Adrenal gland (tissue), 12 donors: ENCODE results near the gene MCM10. TPM values are rescaled to one million over a fixed set of nuclear protein-coding genes. Genes with fewer than 3 reads are reported as not detected.
A peak's percentile ranks its signal among the peaks of the same experiment; 100 is the strongest.
"Not testable (repeated sequence)": the region's sequence is repeated elsewhere in the genome, so short reads cannot be mapped to it uniquely, and the experiment has no call there.

ENCODE experiments used
- DNase-seq, 7 donors: peaks; one replicate each; pipeline ENCODE4 v3.0.0-alpha.2; 2019 to 2020
- H3K27ac ChIP-seq, 5 donors: fragments of 200-600 bp; sonication (generic) in 4 of 5; 1 replicate in 3 of 5; 2 replicates in 2 of 5; pipeline versions ENCODE4 v1.5.1 to v1.8.0; 2016 to 2020; ENCODE audit warnings: mild to moderate bottlenecking in 1 of 5
- H3K27me3 ChIP-seq: fragments of 200-600 bp; 2 replicates; pipeline ENCODE4 v1.8.0; 2021
- H3K36me3 ChIP-seq, 2 donors: fragments of 200-600 bp; replicated peaks in 1 of 2; 1 replicate in 1 of 2; 2 replicates in 1 of 2; pipeline versions ENCODE4 v1.5.1 to v1.8.0; 2018 to 2022
- H3K4me1 ChIP-seq, 2 donors: fragments of 200-600 bp; replicated peaks in 1 of 2; 1 replicate in 1 of 2; 2 replicates in 1 of 2; pipeline versions ENCODE4 v1.5.1 to v1.8.0; 2018 to 2021
- H3K4me3 ChIP-seq, 4 donors: fragments of 200-600 bp; sonication (generic) in 3 of 4; one replicate each; pipeline ENCODE4 v1.5.1; 2016 to 2018
- H3K9me3 ChIP-seq, 3 donors: fragments of 200-600 bp; sonication (generic) in 1 of 3; replicated peaks in 1 of 3; 1 replicate in 2 of 3; 2 replicates in 1 of 3; pipeline versions ENCODE4 v1.5.1 to v1.8.0; 2016 to 2021
- CTCF ChIP-seq, 6 experiments: fragments of 450-650 bp in 4 of 6; fragments of 200-600 bp in 2 of 6; sonication (generic) in 1 of 6; IDR thresholded peaks; 1 replicate in 5 of 6; 2 replicates in 1 of 6; pipeline versions ENCODE4 v1.5.1 to v1.8.0; 2016 to 2021; ENCODE audit warnings: antibody characterized with exemption in 6 of 6, mild to moderate bottlenecking in 2 of 6, moderate library complexity in 1 of 6
- POLR2A ChIP-seq, 2 donors: fragments of 450-650 bp; IDR thresholded peaks; one replicate each; pipeline ENCODE4 v1.6.1; 2017; ENCODE audit warnings: antibody characterized with exemption in 2 of 2, mild to moderate bottlenecking in 2 of 2, moderate library complexity in 1 of 2
- WGBS, 4 donors: extraction: QIAGEN DNeasy Blood & Tissue Kit in 2 of 4; methylation state at CpG; one replicate each; pipeline versions ENCODE4 v1.1.5 to v1.1.7; 2013 to 2017; 5-methylcytosine and 5-hydroxymethylcytosine counted together
- intact Hi-C, 2 donors: fragments of 100-400 bp; cut with DNase I; formaldehyde crosslinking; loops; one replicate each; pipeline versions ENCODE4 v1.14.1 to v1.15.0; 2022 to 2023
- polyA plus RNA-seq, 3 donors: library from polyadenylated mRNA; stranded (reverse); fragments of 200-250 nt in 2 of 3; fragments of 350-450 nt in 1 of 3; fragmentation: Illumina TruSeq in 1 of 3; extraction: RNeasy Lipid Tissue Mini Kit (QIAGEN cat#74804) in 1 of 3; gene quantifications; one replicate each; pipeline ENCODE4 v1.2.3, GENCODE V29; 2013 to 2014
- total RNA-seq, 9 donors: library from RNA; depleted of rRNA in 4 of 9; stranded (reverse); fragments of >200 nt in 4 of 9; fragments of 120-200 nt in 1 of 9; fragmentation: NEBNext Ultra II Directional in 1 of 9; extraction: Animal tissue kit (Norgen Biotek cat#: 25700) in 1 of 9; gene quantifications; one replicate each; pipeline versions ENCODE4 v1.1.0 to v1.2.4, GENCODE V29; 2013 to 2023
- donor health status: healthy with polysubstance abuse.
- donor health status: Bipolar disorder and iron deficiency.
- donor health status: DM: yes; HTN: yes; CAD: no.
- donor health status: DM: no; HTN: no; CAD: no.
- donor health status: DM: no; HTN: no; CAD: no.
- donor health status: DM: yes; HTN: yes; CAD: no.

The MCM10 gene
- total and polyA plus RNA-seq, 12 donors, result 0.08 to 6.6 (median 0.57) TPM

- Histone ChIP-seq H3K27ac (no peak overlapping the region), H3K4me1 (no peaks in the 10 kb centered on the region), H3K9me3 (no peaks in the 10 kb centered on the region), H3K36me3 (no peaks in the 10 kb centered on the region), H3K4me3 (no peak overlapping the region), H3K27me3 (no peaks in the 10 kb centered on the region)
- no peak for TF ChIP-seq POLR2A (IDR thresholded peaks at IDR 0.05)
- TF ChIP-seq CTCF (IDR thresholded peaks at IDR 0.05), result no peak
- no peak for DNase-seq
- intact Hi-C loops, result no loop called here
- WGBS, 4 donors, result 94 to 100% (median 94%) methylated on average over 3 of the region's 3 CpGs
Measured at GRCh38 chr10:13152296-13152695, 9.1 kb upstream of the MCM10 start.

- H3K9me3 ChIP-seq, H3K27ac ChIP-seq, H3K4me1 ChIP-seq, DNase-seq, intact Hi-C loops, H3K4me3 ChIP-seq, H3K27me3 ChIP-seq, H3K36me3 ChIP-seq: not testable (repeated sequence)
- 75 to 94% (median 83%) methylated on average over 4 of the region's 4 CpGs for WGBS, 4 donors
Measured at GRCh38 chr10:13155860-13156259, 5.5 kb upstream of the MCM10 start.

- Histone ChIP-seq H3K9me3 (no peaks in the 10 kb centered on the region), H3K4me3 (peak overlapping the region in 1 of 4 donors; percentile 39), H3K4me1 (peaks cover 2 to 12% of the 10 kb centered on the region in 2 donors), H3K27me3 (no peaks in the 10 kb centered on the region), H3K36me3 (no peaks in the 10 kb centered on the region), H3K27ac (no peak overlapping the region)
- WGBS, 4 donors, result 43 to 67% (median 58%) methylated on average over 29 to 32 of the region's 32 CpGs
- peak in 1 of 7 donors; percentile 18 for DNase-seq
- intact Hi-C loops, result no loop called here
- TF ChIP-seq CTCF (IDR thresholded peaks at IDR 0.05) (no peak), POLR2A (IDR thresholded peaks at IDR 0.05) (no peak)
Measured at GRCh38 chr10:13158401-13158800, 3.0 kb upstream of the MCM10 start.

- intact Hi-C loops, result no loop called here
- no peak overlapping the region for H3K27ac ChIP-seq
- no peaks in the 10 kb centered on the region for H3K36me3 ChIP-seq
- H3K9me3 ChIP-seq, result no peaks in the 10 kb centered on the region
- peak in 1 of 7 donors; percentile 11 for DNase-seq
- no peaks in the 10 kb centered on the region for H3K27me3 ChIP-seq
- WGBS, 4 donors, result 4 to 5% (median 4%) methylated on average over 18 of the region's 18 CpGs
- peak overlapping the region in 1 of 4 donors; percentile 43 for H3K4me3 ChIP-seq
- TF ChIP-seq POLR2A (IDR thresholded peaks at IDR 0.05) (no peak), CTCF (IDR thresholded peaks at IDR 0.05) (no peak)
- H3K4me1 ChIP-seq, result peaks cover 2 to 12% of the 10 kb centered on the region in 2 donors
Measured at GRCh38 chr10:13161857-13162271, 506 bp downstream of the MCM10 start.

- no peak for DNase-seq
- TF ChIP-seq CTCF (IDR thresholded peaks at IDR 0.05) (no peak), POLR2A (IDR thresholded peaks at IDR 0.05) (no peak)
- intact Hi-C loops, result no loop called here
- WGBS, 4 donors, result 88 to 92% (median 90%) methylated on average over 3 of the region's 3 CpGs
- no peak overlapping the region for H3K27ac ChIP-seq
- no peaks in the 10 kb centered on the region for H3K9me3 ChIP-seq
- no peaks in the 10 kb centered on the region for H3K36me3 ChIP-seq
- peaks cover 2 to 12% of the 10 kb centered on the region in 2 donors for H3K4me1 ChIP-seq
- no peaks in the 10 kb centered on the region for H3K27me3 ChIP-seq
- H3K4me3 ChIP-seq, result no peak overlapping the region
Measured at GRCh38 chr10:13163859-13164258, 2.5 kb downstream of the MCM10 start.
